ENCODE measurements around the gene EFCC1.

The EFCC1 gene

DNA sequence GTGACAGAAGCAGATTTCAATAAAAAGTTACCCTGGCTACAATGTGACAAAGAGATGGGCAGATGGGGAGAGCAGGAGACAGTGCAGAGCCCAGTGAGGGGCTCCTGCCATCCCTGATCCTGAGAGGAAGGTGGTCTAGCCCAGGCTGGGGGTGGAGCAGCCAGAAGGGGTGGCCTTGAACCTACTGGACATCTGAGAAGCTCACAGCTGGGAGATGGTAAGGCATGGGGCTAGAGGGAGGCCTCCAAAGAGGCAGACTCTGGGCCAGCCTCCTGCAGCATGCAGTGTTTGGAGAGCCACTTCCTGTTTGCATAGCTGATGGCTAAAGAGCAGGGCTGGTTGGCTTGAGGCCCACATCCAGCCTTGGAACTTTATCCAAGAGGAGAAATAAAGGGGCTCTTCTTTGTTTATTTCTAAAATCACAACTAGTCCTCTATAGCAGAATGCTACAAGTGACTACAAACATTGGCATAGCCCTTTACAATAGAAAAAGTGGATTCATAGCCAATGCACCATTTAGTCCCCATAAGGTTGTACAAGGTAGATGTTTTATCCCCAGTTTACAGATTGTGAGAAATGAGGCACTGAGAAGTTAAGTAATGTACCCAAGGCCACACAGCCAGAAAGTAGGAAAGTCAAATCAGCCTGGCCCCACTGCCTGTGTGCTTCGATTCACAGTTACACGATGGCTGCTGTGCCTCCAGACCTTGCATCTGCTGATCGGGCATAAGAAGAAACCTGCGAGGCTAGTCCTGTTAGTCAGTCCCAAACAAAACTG is 4.6 kb downstream of the EFCC1 start:
- no peaks in the 10 kb centered on the region for H3K27me3 ChIP-seq (replicated peaks in 2 of 5; ENCODE audit: control insufficient read depth in 4 of 5, insufficient read depth in 5 of 5, low read length in 4 of 5)
- H3K27ac ChIP-seq (ENCODE audit: insufficient read depth in 1 of 2, low read depth in 1 of 2, low read length in 2 of 2, poor library complexity in 1 of 2, severe bottlenecking in 2 of 2): no peak overlapping the region
- peaks cover 4 to 53% (median 47%) of the 10 kb centered on the region in 4 experiments for H3K4me1 ChIP-seq (ENCODE audit: control extremely low read depth in 1 of 4, control insufficient read depth in 4 of 4, insufficient read depth in 4 of 4, low read length in 3 of 4)
- H3K36me3 ChIP-seq (ENCODE audit: control insufficient read depth in 4 of 4, insufficient read depth in 4 of 4, low read length in 3 of 4): peaks cover 2 to 21% (median 14%) of the 10 kb centered on the region in 4 experiments
- ChIA-PET CTCF (interaction anchor here (1.6 to 16.5 kb wide), 4 partner anchors 5 to 55 kb away, joined by 5 to 195 read pairs (median 102); partner anchors contain the start of genes CFAP92, EFCC1 and GP9), POLR2A (no interaction called here)
- H3K4me3 ChIP-seq (ENCODE audit: control insufficient read depth in 1 of 7, extremely low read depth in 1 of 7, insufficient read depth in 4 of 7, low read depth in 2 of 7, low read length in 6 of 7): no peak overlapping the region
- no peak for DNase-seq
- H3K9me3 ChIP-seq (ENCODE audit: control extremely low read depth in 1 of 5, control insufficient read depth in 4 of 5, insufficient read depth in 2 of 5, low read depth in 1 of 5, low read length in 4 of 5): no peaks in the 10 kb centered on the region
- 100% methylated on average over 4 of the region's 4 CpGs for WGBS (ENCODE audit: insufficient coverage)

GRCh38 chr3:129006864-129007263 is 5.8 kb downstream of the EFCC1 start:
- H3K4me3 ChIP-seq (ENCODE audit: control insufficient read depth in 1 of 7, extremely low read depth in 1 of 7, insufficient read depth in 4 of 7, low read depth in 2 of 7, low read length in 6 of 7): no peak overlapping the region
- no peaks in the 10 kb centered on the region for H3K9me3 ChIP-seq (ENCODE audit: control extremely low read depth in 1 of 5, control insufficient read depth in 4 of 5, insufficient read depth in 2 of 5, low read depth in 1 of 5, low read length in 4 of 5)
- H3K4me1 ChIP-seq (ENCODE audit: control extremely low read depth in 1 of 4, control insufficient read depth in 4 of 4, insufficient read depth in 4 of 4, low read length in 3 of 4): peaks cover 4 to 42% (median 39%) of the 10 kb centered on the region in 4 experiments
- no peaks in the 10 kb centered on the region for H3K27me3 ChIP-seq (replicated peaks in 2 of 5; ENCODE audit: control insufficient read depth in 4 of 5, insufficient read depth in 5 of 5, low read length in 4 of 5)
- 93% methylated on average over 3 of the region's 3 CpGs for WGBS (ENCODE audit: insufficient coverage)
- H3K36me3 ChIP-seq (ENCODE audit: control insufficient read depth in 4 of 4, insufficient read depth in 4 of 4, low read length in 3 of 4): peaks cover 2 to 24% (median 17%) of the 10 kb centered on the region in 4 experiments
- ChIA-PET CTCF (interaction anchor here (0.8 to 16.5 kb wide), 6 partner anchors 5 to 46 kb away, joined by 3 to 195 read pairs (median 14); partner anchors contain the start of genes CFAP92 and EFCC1), POLR2A (no interaction called here)
- DNase-seq: no peak
- H3K27ac ChIP-seq (ENCODE audit: insufficient read depth in 1 of 2, low read depth in 1 of 2, low read length in 2 of 2, poor library complexity in 1 of 2, severe bottlenecking in 2 of 2): no peak overlapping the region

DNA sequence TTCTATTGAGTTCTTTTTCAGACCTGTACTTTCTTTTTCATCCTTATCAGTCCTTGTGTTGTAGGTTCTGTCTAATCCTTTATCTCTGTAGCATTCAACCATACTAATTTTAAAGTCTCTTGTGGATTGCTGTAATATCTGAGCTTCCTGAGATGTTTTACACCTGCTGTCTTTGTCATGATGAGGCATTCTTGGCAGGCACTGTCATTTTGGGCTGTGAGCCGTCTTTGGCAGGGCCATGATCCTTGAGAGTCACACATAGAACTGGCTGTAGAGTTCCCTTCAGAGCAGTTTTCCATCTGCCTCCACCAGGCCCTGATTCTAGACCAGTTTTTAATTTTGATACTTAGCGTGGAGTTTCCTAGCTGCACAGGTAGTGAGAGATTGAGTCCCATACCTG is 6.7 kb downstream of the EFCC1 start:
- H3K4me1 ChIP-seq (ENCODE audit: control extremely low read depth in 1 of 4, control insufficient read depth in 4 of 4, insufficient read depth in 4 of 4, low read length in 3 of 4): peaks cover 0 to 33% (median 30%) of the 10 kb centered on the region in 4 experiments
- H3K4me3 ChIP-seq (ENCODE audit: control insufficient read depth in 1 of 7, extremely low read depth in 1 of 7, insufficient read depth in 4 of 7, low read depth in 2 of 7, low read length in 6 of 7): no peak overlapping the region
- POLR2A ChIA-PET: no interaction called here
- H3K9me3 ChIP-seq (ENCODE audit: control extremely low read depth in 1 of 5, control insufficient read depth in 4 of 5, insufficient read depth in 2 of 5, low read depth in 1 of 5, low read length in 4 of 5): no peaks in the 10 kb centered on the region
- CTCF ChIA-PET: interaction anchor here (1.6 to 16.5 kb wide), 5 partner anchors 4 to 45 kb away, joined by 5 to 195 read pairs (median 20); partner anchors contain the start of genes CFAP92 and EFCC1
- 100% methylated on average over 2 of the region's 2 CpGs for WGBS (ENCODE audit: insufficient coverage)
- no peaks in the 10 kb centered on the region for H3K27me3 ChIP-seq (replicated peaks in 2 of 5; ENCODE audit: control insufficient read depth in 4 of 5, insufficient read depth in 5 of 5, low read length in 4 of 5)
- peaks cover 2 to 24% (median 17%) of the 10 kb centered on the region in 4 experiments for H3K36me3 ChIP-seq (ENCODE audit: control insufficient read depth in 4 of 4, insufficient read depth in 4 of 4, low read length in 3 of 4)
- no peak overlapping the region for H3K27ac ChIP-seq (ENCODE audit: insufficient read depth in 1 of 2, low read depth in 1 of 2, low read length in 2 of 2, poor library complexity in 1 of 2, severe bottlenecking in 2 of 2)
- no peak for DNase-seq

- Histone ChIP-seq H3K36me3 (ENCODE audit: control insufficient read depth in 4 of 4, insufficient read depth in 4 of 4, low read length in 3 of 4) (peaks cover 2 to 24% (median 17%) of the 10 kb centered on the region in 4 experiments), H3K9me3 (ENCODE audit: control extremely low read depth in 1 of 5, control insufficient read depth in 4 of 5, insufficient read depth in 2 of 5, low read depth in 1 of 5, low read length in 4 of 5) (no peaks in the 10 kb centered on the region), H3K27ac (ENCODE audit: insufficient read depth in 1 of 2, low read depth in 1 of 2, low read length in 2 of 2, poor library complexity in 1 of 2, severe bottlenecking in 2 of 2) (no peak overlapping the region), H3K4me1 (ENCODE audit: control extremely low read depth in 1 of 4, control insufficient read depth in 4 of 4, insufficient read depth in 4 of 4, low read length in 3 of 4) (peaks cover 0 to 30% (median 26%) of the 10 kb centered on the region in 4 experiments), H3K4me3 (ENCODE audit: control insufficient read depth in 1 of 7, extremely low read depth in 1 of 7, insufficient read depth in 4 of 7, low read depth in 2 of 7, low read length in 6 of 7) (no peak overlapping the region), H3K27me3 (replicated peaks in 2 of 5; ENCODE audit: control insufficient read depth in 4 of 5, insufficient read depth in 5 of 5, low read length in 4 of 5) (no peaks in the 10 kb centered on the region)
- ChIA-PET CTCF (interaction anchor here (1.0 to 12.3 kb wide), 3 partner anchors 9 to 38 kb away, joined by 3 to 195 read pairs (median 20); partner anchors contain the start of genes CFAP92 and EFCC1), POLR2A (interaction anchor here (1.0 kb wide), 1 partner anchor 9 kb away, joined by 4 read pairs; the partner anchor contains the start of gene EFCC1)
- DNase-seq: no peak
- 100% methylated on average over 2 of the region's 2 CpGs for WGBS (ENCODE audit: insufficient coverage)
Measured at GRCh38 chr3:129009266-129009665, 8.2 kb downstream of the EFCC1 start.

DNA sequence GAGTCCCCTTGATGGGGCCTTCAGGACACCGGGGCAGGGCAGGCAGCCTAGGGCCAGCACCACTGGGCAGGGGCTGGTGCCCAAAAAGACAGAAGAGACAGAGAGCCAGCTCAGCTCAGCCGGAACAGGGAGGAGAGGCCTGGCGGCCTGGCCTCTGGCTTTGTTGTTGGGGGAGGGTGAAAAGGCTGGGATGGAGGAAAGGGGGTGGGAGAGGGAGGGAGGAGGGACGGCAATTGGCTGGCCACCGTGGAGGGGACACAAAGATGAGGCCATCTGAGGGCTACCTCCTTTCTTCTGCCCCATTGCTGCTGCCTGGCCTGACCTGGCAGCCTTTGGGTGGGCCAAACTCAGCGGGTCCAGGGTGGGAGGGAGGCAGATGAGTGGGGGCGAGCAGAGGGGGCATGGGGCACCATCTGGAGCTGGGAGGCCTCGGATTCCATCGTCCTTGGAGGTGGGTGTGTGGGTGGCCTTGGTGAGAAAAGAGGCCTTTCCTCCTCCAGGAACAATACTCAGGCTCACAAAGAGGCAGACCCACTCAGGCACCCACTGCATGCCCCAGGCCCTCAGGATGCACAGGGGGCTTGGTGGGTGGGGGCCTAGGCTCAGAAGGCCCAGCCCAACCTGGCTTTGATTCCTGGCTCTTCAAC is 9.3 kb downstream of the EFCC1 start:
- no peak for DNase-seq
- WGBS (ENCODE audit: insufficient coverage): 95% methylated on average over 6 of the region's 9 CpGs
- peaks cover 2 to 24% (median 17%) of the 10 kb centered on the region in 4 experiments for H3K36me3 ChIP-seq (ENCODE audit: control insufficient read depth in 4 of 4, insufficient read depth in 4 of 4, low read length in 3 of 4)
- no peak overlapping the region for H3K27ac ChIP-seq (ENCODE audit: insufficient read depth in 1 of 2, low read depth in 1 of 2, low read length in 2 of 2, poor library complexity in 1 of 2, severe bottlenecking in 2 of 2)
- peaks cover 0 to 32% (median 27%) of the 10 kb centered on the region in 4 experiments for H3K4me1 ChIP-seq (ENCODE audit: control extremely low read depth in 1 of 4, control insufficient read depth in 4 of 4, insufficient read depth in 4 of 4, low read length in 3 of 4)
- ChIA-PET POLR2A (no interaction called here), CTCF (interaction anchor here (1.7 to 12.3 kb wide), 3 partner anchors 10 to 40 kb away, joined by 4 to 195 read pairs (median 20); partner anchors contain the start of genes CFAP92 and EFCC1)
- H3K27me3 ChIP-seq (replicated peaks in 2 of 5; ENCODE audit: control insufficient read depth in 4 of 5, insufficient read depth in 5 of 5, low read length in 4 of 5): no peaks in the 10 kb centered on the region
- no peaks in the 10 kb centered on the region for H3K9me3 ChIP-seq (ENCODE audit: control extremely low read depth in 1 of 5, control insufficient read depth in 4 of 5, insufficient read depth in 2 of 5, low read depth in 1 of 5, low read length in 4 of 5)
- no peak overlapping the region for H3K4me3 ChIP-seq (ENCODE audit: control insufficient read depth in 1 of 7, extremely low read depth in 1 of 7, insufficient read depth in 4 of 7, low read depth in 2 of 7, low read length in 6 of 7)

DNA sequence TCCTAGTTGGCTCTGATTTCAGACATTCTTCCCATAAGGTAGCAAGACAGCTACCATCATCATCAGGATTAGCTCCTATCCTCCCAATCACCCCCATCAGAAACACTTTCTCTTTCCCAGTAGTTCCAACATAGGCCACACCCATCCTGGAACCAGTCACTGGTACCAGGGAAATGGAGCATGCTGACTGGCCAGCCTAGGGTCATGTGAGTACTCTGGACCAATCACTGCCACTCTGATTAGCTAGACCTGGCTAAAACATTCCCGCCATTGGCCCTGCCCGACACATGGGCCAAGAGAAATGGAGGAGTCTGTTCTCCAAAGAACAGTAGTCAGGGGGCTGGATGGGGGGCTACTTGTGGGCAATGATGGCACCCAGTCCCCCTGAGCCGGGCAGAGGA is 12.4 kb downstream of the EFCC1 start:
- ChIA-PET POLR2A (no interaction called here), CTCF (interaction anchor here (0.6 to 12.3 kb wide), 6 partner anchors 9 to 104 kb away, joined by 3 to 195 read pairs (median 8); partner anchors contain the start of genes CFAP92 and EFCC1)
- Histone ChIP-seq H3K4me3 (ENCODE audit: control insufficient read depth in 1 of 7, extremely low read depth in 1 of 7, insufficient read depth in 4 of 7, low read depth in 2 of 7, low read length in 6 of 7) (no peak overlapping the region), H3K36me3 (ENCODE audit: control insufficient read depth in 4 of 4, insufficient read depth in 4 of 4, low read length in 3 of 4) (peaks cover 0 to 18% (median 12%) of the 10 kb centered on the region in 4 experiments), H3K27ac (ENCODE audit: insufficient read depth in 1 of 2, low read depth in 1 of 2, low read length in 2 of 2, poor library complexity in 1 of 2, severe bottlenecking in 2 of 2) (no peak overlapping the region), H3K4me1 (ENCODE audit: control extremely low read depth in 1 of 4, control insufficient read depth in 4 of 4, insufficient read depth in 4 of 4, low read length in 3 of 4) (peaks cover 8 to 50% (median 48%) of the 10 kb centered on the region in 4 experiments), H3K9me3 (ENCODE audit: control extremely low read depth in 1 of 5, control insufficient read depth in 4 of 5, insufficient read depth in 2 of 5, low read depth in 1 of 5, low read length in 4 of 5) (no peaks in the 10 kb centered on the region), H3K27me3 (replicated peaks in 2 of 5; ENCODE audit: control insufficient read depth in 4 of 5, insufficient read depth in 5 of 5, low read length in 4 of 5) (no peaks in the 10 kb centered on the region)
- WGBS (ENCODE audit: insufficient coverage): 100% methylated on average over 3 of the region's 3 CpGs
- no peak for DNase-seq
